Right cardiac atrium (tissue), 5 donors: ENCODE data around the gene DDX27. TPM values are rescaled to one million over a fixed set of nuclear protein-coding genes. Genes with fewer than 3 reads are reported as not detected.
A peak's percentile ranks its signal among the peaks of the same experiment; 100 is the strongest.

Source experiments
- ATAC-seq, 2 donors: fragments of 200-7000 bp; cut with Tn5 transposase; one replicate each; pipeline versions ENCODE4 v1.8.0 to v1.9.1; 2020; ENCODE audit warnings: moderate library complexity in 2 of 2, mild to moderate bottlenecking in 1 of 2
- DNase-seq, 3 donors: peaks; one replicate each; pipeline ENCODE4 v3.0.0-alpha.2; 2020
- H3K27ac ChIP-seq: one replicate; pipeline ENCODE4 v1.5.1; 2013; ENCODE audit warnings: mild to moderate bottlenecking, low read length, control low read depth, moderate library complexity
- H3K27me3 ChIP-seq: one replicate; pipeline ENCODE4 v1.6.1; 2013; ENCODE audit not compliant: control insufficient read depth, insufficient read depth
- H3K4me1 ChIP-seq: one replicate; pipeline ENCODE4 v1.6.1; 2013; ENCODE audit warnings: low read length; ENCODE audit not compliant: control insufficient read depth, insufficient read depth
- H3K4me3 ChIP-seq: one replicate; pipeline ENCODE4 v1.5.1; 2013; ENCODE audit warnings: low read length, control low read depth
- H3K9me3 ChIP-seq: one replicate; pipeline ENCODE4 v1.6.1; 2013; ENCODE audit warnings: low read length; ENCODE audit not compliant: control insufficient read depth
- WGBS: extraction: QIAGEN DNeasy Blood & Tissue Kit; methylation state at CpG from one replicate; pipeline ENCODE4 v1.1.7; 2013; 5-methylcytosine and 5-hydroxymethylcytosine counted together
- intact Hi-C, 4 donors: fragments of 100-400 bp; cut with DNase I; formaldehyde crosslinking; loops; one replicate each; pipeline versions ENCODE4 v1.11.0 to v1.14.0; 2022 to 2023
- polyA plus RNA-seq: library from polyadenylated mRNA; stranded (reverse); fragments of 200-250 nt; gene quantifications from one replicate; pipeline ENCODE4 v1.2.3, GENCODE V29; 2013
- total RNA-seq, 4 donors: library from RNA; stranded (reverse); fragmentation: NEBNext Ultra II Directional; extraction: Animal tissue kit (Norgen Biotek cat#: 25700); gene quantifications; one replicate each; pipeline ENCODE4 v1.2.1, GENCODE V29; 2021
- donor health status: healthy with polysubstance abuse.
- donor health status: DM: no; HTN: yes; CAD: no.
- donor health status: DM: no; HTN: no; CAD: no.
- donor health status: DM: no; HTN: yes; CAD: no; lungs with severe emphysema.
- donor health status: DM: yes; HTN: yes; CAD: no.

The DDX27 gene
- total and polyA plus RNA-seq, 5 donors: 13.0 to 17.5 (median 16.4) TPM

- Histone ChIP-seq H3K4me1 (peaks cover 3% of the 10 kb centered on the region), H3K27me3 (no peaks in the 10 kb centered on the region), H3K9me3 (peaks cover 14% of the 10 kb centered on the region), H3K27ac (no peak overlapping the region), H3K4me3 (no peak overlapping the region)
- intact Hi-C loops: no loop called here
- 97% methylated on average over 4 of the region's 4 CpGs for WGBS
- DNase-seq (no peak), ATAC-seq (no peak)
Observed at GRCh38 chr20:49285813-49286494, 66.7 kb downstream of the DDX27 start.

- WGBS: 97% methylated on average over 16 of the region's 16 CpGs
- DNase-seq (no peak), ATAC-seq (no peak)
- Histone ChIP-seq H3K27ac (no peak overlapping the region), H3K9me3 (peaks cover 11% of the 10 kb centered on the region), H3K27me3 (no peaks in the 10 kb centered on the region), H3K4me3 (no peak overlapping the region), H3K4me1 (peaks cover 3% of the 10 kb centered on the region)
- intact Hi-C loops: no loop called here
Observed at GRCh38 chr20:49286689-49287551, 67.7 kb downstream of the DDX27 start.

- intact Hi-C loops: no loop called here
- Histone ChIP-seq H3K27me3 (no peaks in the 10 kb centered on the region), H3K9me3 (peaks cover 11% of the 10 kb centered on the region), H3K4me1 (no peaks in the 10 kb centered on the region), H3K27ac (no peak overlapping the region), H3K4me3 (no peak overlapping the region)
- DNase-seq: no peak
- no peak for ATAC-seq
Observed at GRCh38 chr20:49287555-49288249, 68.5 kb downstream of the DDX27 start.

GRCh38 chr20:49288250-49288751 lies 69.1 kb downstream of the DDX27 start:
- intact Hi-C loops: no loop called here
- whole genome bisulfite sequencing: 84% methylated on average over 2 of the region's 2 CpGs
- DNase-seq (no peak), ATAC-seq (no peak)
- no peak overlapping the region for H3K4me3 ChIP-seq
- no peak overlapping the region for H3K27ac ChIP-seq
- H3K4me1 ChIP-seq: no peaks in the 10 kb centered on the region
- H3K9me3 ChIP-seq: peaks cover 11% of the 10 kb centered on the region
- H3K27me3 ChIP-seq: no peaks in the 10 kb centered on the region

- no peak overlapping the region for H3K27ac ChIP-seq
- H3K4me3 ChIP-seq: no peak overlapping the region
- DNase-seq (no peak), ATAC-seq (no peak)
- H3K4me1 ChIP-seq: no peaks in the 10 kb centered on the region
- H3K9me3 ChIP-seq: peaks cover 11% of the 10 kb centered on the region
- 92% methylated on average over 10 of the region's 10 CpGs for WGBS
- H3K27me3 ChIP-seq: no peaks in the 10 kb centered on the region
- intact Hi-C loops: no loop called here
Observed at GRCh38 chr20:49288784-49289696, 69.8 kb downstream of the DDX27 start.

- 91% methylated on average over 6 of the region's 6 CpGs for WGBS
- intact Hi-C loops: no loop called here
Observed at GRCh38 chr20:49290608-49291191, 71.5 kb downstream of the DDX27 start.

GRCh38 chr20:49291200-49291599 lies 72.0 kb downstream of the DDX27 start:
- DNase-seq: no peak
- no peaks in the 10 kb centered on the region for H3K4me1 ChIP-seq
- H3K27me3 ChIP-seq: no peaks in the 10 kb centered on the region
- ATAC-seq: no peak
- H3K4me3 ChIP-seq: no peak overlapping the region
- WGBS: 78% methylated on average over 1 of the region's 1 CpG
- H3K9me3 ChIP-seq: peaks cover 8% of the 10 kb centered on the region
- H3K27ac ChIP-seq: no peak overlapping the region
- intact Hi-C loops: no loop called here

More at GRCh38 chr20:49290608-49291191, 71.5 kb downstream of the DDX27 start:
- Histone ChIP-seq H3K4me3 (no peak overlapping the region), H3K27me3 (no peaks in the 10 kb centered on the region), H3K4me1 (no peaks in the 10 kb centered on the region), H3K9me3 (peaks cover 11% of the 10 kb centered on the region), H3K27ac (no peak overlapping the region)
- DNase-seq (no peak), ATAC-seq (no peak)

- no peaks in the 10 kb centered on the region for H3K4me1 ChIP-seq
- intact Hi-C loops: no loop called here
- H3K27ac ChIP-seq: no peak overlapping the region
- H3K9me3 ChIP-seq: peaks cover 2% of the 10 kb centered on the region
- DNase-seq (no peak), ATAC-seq (peak in 1 of 2 donors; percentile 12)
- H3K4me3 ChIP-seq: no peak overlapping the region
- H3K27me3 ChIP-seq: no peaks in the 10 kb centered on the region
- WGBS: 75% methylated on average over 3 of the region's 3 CpGs
Observed at GRCh38 chr20:49292010-49292409, 72.8 kb downstream of the DDX27 start.

GRCh38 chr20:49293122-49293521 lies 73.9 kb downstream of the DDX27 start:
- no peak for ATAC-seq
- WGBS: 92% methylated on average over 6 of the region's 6 CpGs
- DNase-seq: no peak
- no peaks in the 10 kb centered on the region for H3K27me3 ChIP-seq
- H3K9me3 ChIP-seq: no peaks in the 10 kb centered on the region
- no peaks in the 10 kb centered on the region for H3K4me1 ChIP-seq
- intact Hi-C loops: no loop called here
- H3K4me3 ChIP-seq: no peak overlapping the region
- no peak overlapping the region for H3K27ac ChIP-seq
